SU-DHL-6 (cell line): ENCODE data around the gene NHP2.

Source experiments
- EZH2phosphoT487 ChIP-seq: fragments of 200-600 bp; sonication (generic), shearing (Covaris generic); conservative IDR thresholded peaks from 2 replicates; pipeline ENCODE4 v1.6.1; 2018; ENCODE audit warnings: mild to moderate bottlenecking, antibody characterized with exemption, low read length, moderate library complexity, mixed read lengths
- TF ChIP-seq, protein P1 (sequence below): fragments of 200-600 bp; sonication (generic); IDR thresholded peaks from one replicate; pipeline ENCODE4 v1.5.1; 2017; ENCODE audit warnings: antibody characterized with exemption, mild to moderate bottlenecking, low read length, moderate library complexity; ENCODE audit not compliant: insufficient read depth, poor library complexity, severe bottlenecking

DNA sequence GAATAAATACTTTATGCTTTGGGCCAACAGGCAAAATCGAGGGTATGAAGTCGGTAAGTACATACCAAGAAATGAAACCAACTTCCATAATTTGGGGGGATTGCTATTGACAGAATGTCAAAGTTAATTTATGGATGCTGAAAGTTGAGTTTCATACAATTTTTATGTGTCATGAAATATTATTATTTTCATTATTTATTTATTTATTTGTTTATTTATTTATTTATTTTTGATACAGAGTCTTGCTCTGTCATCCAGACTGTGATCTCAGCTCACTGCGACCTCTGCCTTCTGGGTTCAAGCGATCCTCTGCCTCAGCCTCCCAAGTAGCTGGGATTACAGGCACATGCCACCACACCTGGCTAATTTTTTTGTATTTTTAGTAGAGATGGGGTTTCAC, 38.0 kb upstream of the NHP2 start:
- TF ChIP-seq, protein P1, sequence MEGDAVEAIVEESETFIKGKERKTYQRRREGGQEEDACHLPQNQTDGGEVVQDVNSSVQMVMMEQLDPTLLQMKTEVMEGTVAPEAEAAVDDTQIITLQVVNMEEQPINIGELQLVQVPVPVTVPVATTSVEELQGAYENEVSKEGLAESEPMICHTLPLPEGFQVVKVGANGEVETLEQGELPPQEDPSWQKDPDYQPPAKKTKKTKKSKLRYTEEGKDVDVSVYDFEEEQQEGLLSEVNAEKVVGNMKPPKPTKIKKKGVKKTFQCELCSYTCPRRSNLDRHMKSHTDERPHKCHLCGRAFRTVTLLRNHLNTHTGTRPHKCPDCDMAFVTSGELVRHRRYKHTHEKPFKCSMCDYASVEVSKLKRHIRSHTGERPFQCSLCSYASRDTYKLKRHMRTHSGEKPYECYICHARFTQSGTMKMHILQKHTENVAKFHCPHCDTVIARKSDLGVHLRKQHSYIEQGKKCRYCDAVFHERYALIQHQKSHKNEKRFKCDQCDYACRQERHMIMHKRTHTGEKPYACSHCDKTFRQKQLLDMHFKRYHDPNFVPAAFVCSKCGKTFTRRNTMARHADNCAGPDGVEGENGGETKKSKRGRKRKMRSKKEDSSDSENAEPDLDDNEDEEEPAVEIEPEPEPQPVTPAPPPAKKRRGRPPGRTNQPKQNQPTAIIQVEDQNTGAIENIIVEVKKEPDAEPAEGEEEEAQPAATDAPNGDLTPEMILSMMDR = no peak
- no peak for TF ChIP-seq EZH2phosphoT487
